ENCODE measurements around the gene LGR6. TPM values are rescaled to one million over a fixed set of nuclear protein-coding genes. Genes with fewer than 3 reads are reported as not detected.
A peak's percentile ranks its signal among the peaks of the same experiment; 100 is the strongest.

Gene LGR6
- total RNA-seq, 1 experiment from 2014 or later, result 1.0 TPM

DNA sequence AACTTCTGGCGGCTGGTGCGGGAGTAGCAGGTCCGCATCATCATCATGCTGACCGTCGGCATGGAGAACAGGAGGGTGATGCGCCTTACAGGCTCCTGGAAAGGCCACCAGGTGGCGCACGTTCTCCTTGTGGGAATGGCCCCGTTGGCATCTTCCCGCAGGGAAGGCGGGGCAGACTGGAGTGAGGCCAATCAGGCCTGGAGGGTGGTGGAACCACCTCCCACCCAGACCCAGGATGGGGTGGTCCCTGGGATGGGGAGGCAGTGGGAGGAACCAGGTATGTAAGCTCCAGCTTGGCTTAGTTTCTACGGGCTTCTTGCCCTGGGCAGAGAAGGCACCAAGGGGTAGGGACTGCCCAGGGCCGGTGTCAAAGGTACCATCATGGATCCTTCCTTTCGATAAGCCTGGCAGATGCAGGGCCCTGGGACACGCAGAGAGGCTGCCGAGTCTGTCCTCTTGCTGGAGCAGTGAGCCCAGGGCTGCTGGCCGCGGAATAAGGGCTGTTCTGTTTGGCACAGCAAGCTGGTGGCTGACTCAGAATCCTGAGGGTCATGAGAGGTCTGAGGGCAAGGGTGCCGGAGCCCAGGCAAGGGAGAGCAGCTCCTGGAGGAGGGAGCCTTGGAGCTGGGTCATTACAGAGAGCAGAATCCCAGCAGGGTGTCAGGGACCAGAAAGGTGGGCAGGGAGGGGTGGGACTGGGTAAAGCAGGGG, 8.7 kb upstream of the LGR6 start:
- Histone ChIP-seq H3K23ac (ENCODE audit: insufficient read length, low read depth, low read length) (no peak overlapping the region), H3K56ac (ENCODE audit: insufficient read length, low read depth, low read length) (no peak overlapping the region), H4K5ac (ENCODE audit: insufficient read length, low read depth, low read length) (no peak overlapping the region), H3K9ac (ENCODE audit: extremely low read depth, insufficient read length, low read length) (no peak overlapping the region), H3K18ac (ENCODE audit: insufficient read length, low read depth, low read length) (no peak overlapping the region), H3K9me3 (ENCODE audit: control insufficient read depth, low read depth, low read length) (no peaks in the 10 kb centered on the region), H3K4me1 (ENCODE audit: insufficient read depth, low read length) (peaks cover 3% of the 10 kb centered on the region; the same call in 1 of the 2 replicates), H4K20me1 (ENCODE audit: control insufficient read depth, insufficient read depth, insufficient read length) (no peaks in the 10 kb centered on the region), H3K79me1 (ENCODE audit: insufficient read depth, low read depth, low read length, poor library complexity, severe bottlenecking) (no peaks in the 10 kb centered on the region), H3K4ac (ENCODE audit: low read depth, low read length) (no peak overlapping the region), H2BK15ac (ENCODE audit: low read depth, low read length) (no peak overlapping the region), H3T11ph (ENCODE audit: low read length) (no peak overlapping the region), H3K14ac (ENCODE audit: insufficient read depth, low read length) (no peak overlapping the region), H3K4me2 (ENCODE audit: insufficient read depth, insufficient read length, low read length) (no peak overlapping the region), H2BK12ac (ENCODE audit: insufficient read length, low read depth, low read length) (no peak overlapping the region), H2AFZ (ENCODE audit: low read length) (no peak overlapping the region), H4K8ac (replicated peaks; ENCODE audit: insufficient read length, low read depth, low read length) (no peak overlapping the region), H3K23me2 (ENCODE audit: insufficient read length, low read depth, low read length, poor library complexity, severe bottlenecking) (no peaks in the 10 kb centered on the region), H3K79me2 (ENCODE audit: insufficient read depth, low read length) (no peaks in the 10 kb centered on the region), H2BK5ac (ENCODE audit: insufficient read length, low read length) (no peak overlapping the region), H2BK120ac (ENCODE audit: low read depth, low read length, poor library complexity, severe bottlenecking) (no peak overlapping the region), H3K27ac (ENCODE audit: insufficient read length, low read depth, low read length) (no peak overlapping the region), H2AK5ac (ENCODE audit: insufficient read length, low read length) (no peak overlapping the region), H2BK20ac (ENCODE audit: low read depth, low read length, poor library complexity, severe bottlenecking) (no peak overlapping the region), H4K91ac (ENCODE audit: insufficient read length, low read depth, low read length) (no peak overlapping the region), H3K27me3 (ENCODE audit: insufficient read depth, low read length) (no peaks in the 10 kb centered on the region)
- peaks cover 15 to 24% of the 10 kb centered on the region in 2 experiments for H3K4me1 Mint-ChIP-seq
- peak overlapping the region in 1 of 3 experiments; percentile 79; a peak in 3 of 7 replicates for H3K27ac Mint-ChIP-seq
- H3K4me3 Mint-ChIP-seq, result peak overlapping the region; percentile 40 to 60; a peak in 4 of 5 replicates
- WGBS (ENCODE audit: extremely low coverage, insufficient read length, low lambda C conversion rate), result no CpG with 5 or more reads among the region's 19 CpGs
- TF ChIP-seq, protein P1, sequence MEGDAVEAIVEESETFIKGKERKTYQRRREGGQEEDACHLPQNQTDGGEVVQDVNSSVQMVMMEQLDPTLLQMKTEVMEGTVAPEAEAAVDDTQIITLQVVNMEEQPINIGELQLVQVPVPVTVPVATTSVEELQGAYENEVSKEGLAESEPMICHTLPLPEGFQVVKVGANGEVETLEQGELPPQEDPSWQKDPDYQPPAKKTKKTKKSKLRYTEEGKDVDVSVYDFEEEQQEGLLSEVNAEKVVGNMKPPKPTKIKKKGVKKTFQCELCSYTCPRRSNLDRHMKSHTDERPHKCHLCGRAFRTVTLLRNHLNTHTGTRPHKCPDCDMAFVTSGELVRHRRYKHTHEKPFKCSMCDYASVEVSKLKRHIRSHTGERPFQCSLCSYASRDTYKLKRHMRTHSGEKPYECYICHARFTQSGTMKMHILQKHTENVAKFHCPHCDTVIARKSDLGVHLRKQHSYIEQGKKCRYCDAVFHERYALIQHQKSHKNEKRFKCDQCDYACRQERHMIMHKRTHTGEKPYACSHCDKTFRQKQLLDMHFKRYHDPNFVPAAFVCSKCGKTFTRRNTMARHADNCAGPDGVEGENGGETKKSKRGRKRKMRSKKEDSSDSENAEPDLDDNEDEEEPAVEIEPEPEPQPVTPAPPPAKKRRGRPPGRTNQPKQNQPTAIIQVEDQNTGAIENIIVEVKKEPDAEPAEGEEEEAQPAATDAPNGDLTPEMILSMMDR (conservative IDR thresholded peaks at IDR 0.05), result peak; percentile 97
- no peaks in the 10 kb centered on the region for H3K36me3 Mint-ChIP-seq (ENCODE audit: insufficient read depth in 1 of 3, low read depth in 3 of 3)
- H3K9me3 Mint-ChIP-seq, result no peaks in the 10 kb centered on the region; a peak in 1 of 5 replicates
- DNase-seq, result peak; percentile 98
- H3K27me3 Mint-ChIP-seq (ENCODE audit: low read depth), result peaks cover 11% of the 10 kb centered on the region

All from H9 (cell line).